Cardiac septum (tissue), 1 donor: ENCODE results near the gene COG1. TPM values are rescaled to one million over a fixed set of nuclear protein-coding genes. Genes with fewer than 3 reads are reported as not detected.
"Not testable (repeated sequence)": the region's sequence is repeated elsewhere in the genome, so short reads cannot be mapped to it uniquely, and the experiment has no call there.

Source experiments
- DNase-seq: peaks from one replicate; pipeline ENCODE4 v3.0.0-alpha.2; 2020; ENCODE audit warnings: low spot score
- intact Hi-C: fragments of 100-400 bp; cut with DNase I; formaldehyde crosslinking; loops from one replicate; pipeline ENCODE4 v1.14.0; 2022
- long read RNA-seq: library from polyadenylated mRNA; unstranded; transcript quantifications from one replicate; pipeline ENCODE4 v2.0.0, GENCODE V29; 2021
- total RNA-seq: library from RNA; stranded (reverse); fragmentation: NEBNext Ultra II Directional; extraction: Animal tissue kit (Norgen Biotek cat#: 25700); gene quantifications from one replicate; pipeline ENCODE4 v1.2.1, GENCODE V29; 2021
- donor health status: DM: no; HTN: no; CAD: no.

The COG1 gene, protein sequence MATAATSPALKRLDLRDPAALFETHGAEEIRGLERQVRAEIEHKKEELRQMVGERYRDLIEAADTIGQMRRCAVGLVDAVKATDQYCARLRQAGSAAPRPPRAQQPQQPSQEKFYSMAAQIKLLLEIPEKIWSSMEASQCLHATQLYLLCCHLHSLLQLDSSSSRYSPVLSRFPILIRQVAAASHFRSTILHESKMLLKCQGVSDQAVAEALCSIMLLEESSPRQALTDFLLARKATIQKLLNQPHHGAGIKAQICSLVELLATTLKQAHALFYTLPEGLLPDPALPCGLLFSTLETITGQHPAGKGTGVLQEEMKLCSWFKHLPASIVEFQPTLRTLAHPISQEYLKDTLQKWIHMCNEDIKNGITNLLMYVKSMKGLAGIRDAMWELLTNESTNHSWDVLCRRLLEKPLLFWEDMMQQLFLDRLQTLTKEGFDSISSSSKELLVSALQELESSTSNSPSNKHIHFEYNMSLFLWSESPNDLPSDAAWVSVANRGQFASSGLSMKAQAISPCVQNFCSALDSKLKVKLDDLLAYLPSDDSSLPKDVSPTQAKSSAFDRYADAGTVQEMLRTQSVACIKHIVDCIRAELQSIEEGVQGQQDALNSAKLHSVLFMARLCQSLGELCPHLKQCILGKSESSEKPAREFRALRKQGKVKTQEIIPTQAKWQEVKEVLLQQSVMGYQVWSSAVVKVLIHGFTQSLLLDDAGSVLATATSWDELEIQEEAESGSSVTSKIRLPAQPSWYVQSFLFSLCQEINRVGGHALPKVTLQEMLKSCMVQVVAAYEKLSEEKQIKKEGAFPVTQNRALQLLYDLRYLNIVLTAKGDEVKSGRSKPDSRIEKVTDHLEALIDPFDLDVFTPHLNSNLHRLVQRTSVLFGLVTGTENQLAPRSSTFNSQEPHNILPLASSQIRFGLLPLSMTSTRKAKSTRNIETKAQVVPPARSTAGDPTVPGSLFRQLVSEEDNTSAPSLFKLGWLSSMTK
- total RNA-seq = 48.5 TPM
- long read RNA-seq, transcript COG1-201 (14 exons, 3,079 nt) = major isoform, 27 of 113 reads
- long read RNA-seq, partial matches to known transcripts = 69 of 113 reads
- long read RNA-seq, other reads (novel, unspliced or antisense) = 15 of 113 reads

DNA sequence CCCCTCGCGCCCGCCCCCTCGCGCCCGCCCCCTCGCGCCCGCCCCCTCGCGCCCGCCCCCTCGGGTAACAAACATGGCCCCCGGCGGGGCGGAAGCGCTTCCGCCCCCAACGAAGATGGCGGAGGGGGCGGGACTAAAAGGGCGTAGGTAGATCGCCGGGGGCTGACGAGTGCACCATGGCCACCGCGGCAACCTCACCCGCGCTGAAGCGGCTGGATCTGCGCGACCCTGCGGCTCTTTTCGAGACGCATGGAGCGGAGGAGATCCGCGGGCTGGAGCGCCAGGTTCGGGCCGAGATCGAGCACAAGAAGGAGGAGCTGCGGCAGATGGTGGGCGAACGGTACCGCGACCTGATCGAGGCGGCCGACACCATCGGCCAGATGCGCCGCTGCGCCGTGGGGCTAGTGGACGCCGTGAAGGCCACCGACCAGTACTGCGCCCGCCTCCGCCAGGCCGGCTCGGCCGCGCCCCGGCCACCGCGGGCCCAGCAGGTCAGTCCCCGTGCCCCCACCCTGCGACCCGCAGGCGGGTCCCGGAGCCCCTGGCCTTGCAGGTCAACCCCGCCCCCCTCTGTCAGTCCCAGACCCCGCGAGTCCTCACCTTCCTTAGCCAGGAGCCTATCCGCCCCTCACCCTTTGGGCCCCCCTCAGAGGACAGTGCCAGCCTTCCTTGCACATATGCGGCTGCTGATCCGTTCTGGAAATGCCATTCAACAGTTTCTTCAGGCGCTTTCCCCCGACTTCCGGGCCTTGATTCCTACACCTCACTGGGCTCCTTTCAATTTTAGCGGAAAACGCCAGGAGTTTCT is at the start of gene COG1:
TSS of gene COG1 (plus strand) at position 162 of the 808 bp plus-strand sequence. CDS start at position 177, 15 bp downstream.
- DNase-seq = peak; percentile 91
- intact Hi-C loops = loop anchor here (2.0 to 5.0 kb wide), 2 partner anchors 38 to 174 kb away; no protein-coding TSS in a partner anchor

GRCh38 chr17:73144209-73144608 is 48.6 kb upstream of the COG1 start:
- intact Hi-C loops = not testable (repeated sequence)

GRCh38 chr17:73145641-73146040 is 47.2 kb upstream of the COG1 start:
- intact Hi-C loops = no loop called here
- DNase-seq = no peak

More at GRCh38 chr17:73144209-73144608, 48.6 kb upstream of the COG1 start:
- DNase-seq = not testable (repeated sequence)

DNA sequence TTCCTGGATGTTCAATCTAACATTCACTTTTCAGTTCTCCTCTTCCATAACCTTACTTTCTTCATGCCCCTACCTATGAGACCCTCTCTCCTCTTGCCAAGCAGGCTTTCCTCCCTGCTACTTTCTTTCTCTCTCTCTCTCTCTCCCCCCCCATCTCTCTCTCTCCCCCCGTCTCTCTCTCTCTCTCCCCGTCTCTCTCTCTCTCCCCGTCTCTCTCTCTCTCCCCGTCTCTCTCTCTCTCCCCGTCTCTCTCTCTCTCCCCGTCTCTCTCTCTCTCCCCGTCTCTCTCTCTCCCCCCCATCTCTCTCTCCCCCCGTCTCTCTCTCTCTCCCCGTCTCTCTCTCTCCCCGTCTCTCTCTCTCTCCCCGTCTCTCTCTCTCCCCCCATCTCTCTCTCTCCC is 45.1 kb upstream of the COG1 start:
- intact Hi-C loops = not testable (repeated sequence)

DNA sequence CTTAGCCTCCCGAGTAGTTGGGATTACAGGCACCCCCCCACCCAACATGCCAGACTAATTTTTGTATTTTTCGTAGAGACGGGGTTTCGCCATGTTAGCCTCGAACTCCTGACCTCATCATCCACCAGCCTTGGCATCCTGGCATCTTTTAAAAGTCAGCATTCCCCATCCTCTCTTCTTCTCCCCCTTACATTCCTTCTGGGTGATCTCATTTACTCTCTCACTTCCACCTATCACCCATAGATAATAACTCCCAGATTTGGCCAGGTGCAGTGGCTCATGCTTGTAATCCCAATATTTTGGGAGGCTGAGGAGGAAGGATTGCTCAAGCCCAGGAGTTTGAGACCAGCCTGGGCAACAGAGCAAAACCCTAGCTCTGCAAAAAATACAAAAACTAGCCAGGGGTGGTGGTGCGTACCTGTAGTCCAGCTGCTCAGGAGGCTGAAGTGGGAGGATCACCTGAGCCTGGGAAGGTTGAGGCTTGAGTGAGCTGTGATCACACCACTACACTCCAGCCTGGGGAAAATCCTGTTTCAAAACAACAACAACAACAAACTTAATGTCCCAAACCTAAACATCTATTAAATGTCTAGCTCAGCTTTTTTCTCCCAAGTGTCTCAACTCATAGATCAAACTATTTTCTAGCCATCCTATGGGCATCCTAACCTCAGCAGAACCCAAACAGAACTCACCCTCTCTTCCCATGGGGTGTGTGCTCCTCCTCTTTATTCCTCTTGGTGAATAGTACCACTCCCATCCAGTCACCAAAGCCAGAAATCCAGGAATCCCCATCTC is 44.1 kb upstream of the COG1 start:
- intact Hi-C loops = no loop called here
- DNase-seq = no peak

More for the DNA sequence above, 45.1 kb upstream of the COG1 start:
- DNase-seq = not testable (repeated sequence)

GRCh38 chr17:73150622-73151300 is 42.1 kb upstream of the COG1 start:
- intact Hi-C loops = loop anchor here (10.0 kb wide), 1 partner anchor 166 kb away; no protein-coding TSS in a partner anchor
- not testable (repeated sequence) for DNase-seq

DNA sequence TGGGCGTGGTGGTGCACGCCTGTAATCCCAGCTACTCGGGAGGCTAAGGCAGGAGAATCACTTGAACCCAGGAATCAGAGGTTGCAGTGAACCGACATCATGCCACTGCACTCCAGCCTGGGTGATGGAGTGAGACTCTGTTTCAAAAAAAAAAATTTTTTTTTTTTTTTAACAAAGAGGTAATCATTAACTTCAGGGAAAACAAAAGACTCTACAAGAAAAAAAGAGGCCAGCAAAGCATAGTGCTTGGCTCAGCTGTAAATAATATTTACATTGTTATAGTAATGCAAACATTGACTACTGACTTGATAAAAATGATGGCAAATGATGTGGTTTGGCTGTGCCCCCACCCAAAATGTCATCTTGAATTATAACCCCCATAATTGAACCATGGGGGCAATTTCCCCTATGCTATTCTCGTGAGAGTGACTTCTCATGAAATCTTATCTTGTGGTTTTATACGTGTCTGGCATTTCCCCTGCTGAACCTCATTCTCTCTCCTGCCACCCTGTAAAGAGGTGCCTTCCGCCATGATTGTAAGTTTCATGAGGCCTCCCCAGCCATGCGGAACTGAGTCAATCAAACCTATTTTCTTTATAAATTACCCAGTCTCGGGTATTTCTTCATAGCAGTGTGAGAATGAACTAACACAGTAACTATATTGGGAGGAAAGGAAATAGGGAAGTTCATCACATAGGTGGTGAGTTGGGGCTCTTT is 40.8 kb upstream of the COG1 start:
- no peak for DNase-seq
- intact Hi-C loops = loop anchor here (10.0 kb wide), 1 partner anchor 167 kb away; no protein-coding TSS in a partner anchor

DNA sequence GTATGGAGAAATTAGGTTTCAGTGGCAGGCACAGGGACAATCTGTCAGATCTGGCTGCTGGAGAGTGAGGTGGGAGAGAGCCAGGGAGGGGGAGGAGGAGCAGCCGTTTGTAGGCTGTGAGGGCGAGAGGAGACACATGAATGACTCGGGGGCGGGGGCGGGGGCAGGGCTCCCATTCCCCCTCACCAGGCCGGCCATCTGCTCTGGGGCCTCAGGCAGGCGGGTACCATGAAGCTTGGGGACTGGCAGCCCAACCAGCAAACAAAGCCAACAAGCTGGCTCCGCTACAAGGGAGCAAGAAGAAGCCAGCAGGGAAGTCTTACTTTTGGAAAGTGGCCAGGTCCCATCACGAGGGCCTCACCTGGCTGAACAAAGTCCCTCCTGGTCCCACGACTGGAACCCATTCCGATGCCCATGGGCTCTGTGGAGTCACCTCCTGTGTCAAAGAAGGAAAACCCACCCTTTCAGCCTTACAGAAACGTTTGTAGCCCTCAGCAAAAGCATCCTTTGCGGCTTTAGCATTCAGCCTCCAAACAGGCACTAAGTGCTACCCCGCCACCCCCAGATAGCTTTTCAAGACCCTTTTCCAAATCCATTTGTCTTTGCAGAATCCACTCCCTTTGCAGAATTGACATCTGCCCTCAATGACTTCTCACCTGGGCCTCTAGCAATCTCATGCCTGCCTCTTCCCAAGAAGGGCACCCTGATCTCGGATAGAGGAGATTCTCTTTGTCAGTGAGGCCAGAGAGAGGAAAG is 37.3 kb upstream of the COG1 start:
- DNase-seq = no peak
- intact Hi-C loops = loop anchor here (2.0 to 10.0 kb wide), 3 partner anchors 171 to 598 kb away; no protein-coding TSS in a partner anchor

DNA sequence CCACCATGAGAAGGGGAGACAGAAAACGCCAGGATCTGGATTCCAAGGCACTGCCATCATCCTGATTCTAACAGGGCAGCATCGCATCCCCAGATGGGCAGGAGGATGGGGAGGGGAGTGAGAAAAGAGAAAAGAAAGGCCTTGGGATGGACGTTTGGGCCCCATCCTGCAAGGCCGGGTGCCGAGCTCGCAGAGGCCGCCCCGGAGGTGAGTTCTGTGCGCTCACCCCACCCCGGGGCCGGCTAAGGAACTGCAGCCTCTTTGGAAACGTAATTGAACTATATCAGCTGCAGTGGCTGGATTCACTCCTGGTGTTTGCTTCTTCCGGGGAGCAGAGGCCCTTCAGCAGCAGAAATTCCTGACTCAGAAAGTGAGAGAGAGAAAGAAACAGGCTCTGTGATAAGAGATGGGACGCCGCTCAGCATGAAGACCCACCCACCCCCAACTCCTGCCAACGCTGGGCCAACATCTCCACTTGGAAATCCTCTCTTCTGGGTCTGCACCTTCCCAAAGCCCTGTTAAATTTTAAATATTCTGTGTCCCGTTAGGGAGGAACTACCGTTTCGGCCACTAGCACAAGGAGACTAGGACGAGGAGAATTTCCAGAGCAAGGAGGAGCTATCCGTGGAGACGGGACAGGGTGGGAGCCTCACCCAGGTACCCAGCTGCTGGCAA is 36.6 kb upstream of the COG1 start:
- intact Hi-C loops = loop anchor here (2.0 to 10.0 kb wide), 3 partner anchors 172 to 599 kb away; no protein-coding TSS in a partner anchor
- peak; percentile 85 for DNase-seq

- intact Hi-C loops = loop anchor here (2.0 to 10.0 kb wide), 3 partner anchors 172 to 600 kb away; no protein-coding TSS in a partner anchor
- DNase-seq = no peak
Measured at GRCh38 chr17:73156887-73157520, 35.9 kb upstream of the COG1 start.

- DNase-seq = no peak
- intact Hi-C loops = loop anchor here (2.0 to 10.0 kb wide), 3 partner anchors 173 to 600 kb away; no protein-coding TSS in a partner anchor
Measured at GRCh38 chr17:73157521-73157890, 35.3 kb upstream of the COG1 start.

DNA sequence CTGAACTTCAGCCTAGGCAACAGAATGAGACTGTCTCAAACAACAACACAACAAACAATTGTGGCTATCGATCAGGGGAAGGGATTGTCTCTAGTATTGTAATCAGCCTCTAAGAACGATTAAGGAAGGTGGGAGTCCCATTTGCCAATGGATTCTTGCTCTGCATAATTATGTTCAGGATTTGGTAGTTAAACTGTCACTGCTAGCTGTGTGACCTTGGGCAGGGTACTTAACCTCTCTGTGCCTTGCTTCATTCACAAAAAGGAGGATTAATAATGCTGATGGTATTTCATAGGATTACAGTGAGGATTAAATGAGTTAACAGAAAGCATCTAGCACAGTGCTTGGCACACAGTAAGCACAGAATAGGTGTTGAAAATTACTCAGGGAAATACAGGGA is 34.7 kb upstream of the COG1 start:
- intact Hi-C loops = loop anchor here (5.0 to 10.0 kb wide), 2 partner anchors 173 to 601 kb away; no protein-coding TSS in a partner anchor
- no peak for DNase-seq

DNA sequence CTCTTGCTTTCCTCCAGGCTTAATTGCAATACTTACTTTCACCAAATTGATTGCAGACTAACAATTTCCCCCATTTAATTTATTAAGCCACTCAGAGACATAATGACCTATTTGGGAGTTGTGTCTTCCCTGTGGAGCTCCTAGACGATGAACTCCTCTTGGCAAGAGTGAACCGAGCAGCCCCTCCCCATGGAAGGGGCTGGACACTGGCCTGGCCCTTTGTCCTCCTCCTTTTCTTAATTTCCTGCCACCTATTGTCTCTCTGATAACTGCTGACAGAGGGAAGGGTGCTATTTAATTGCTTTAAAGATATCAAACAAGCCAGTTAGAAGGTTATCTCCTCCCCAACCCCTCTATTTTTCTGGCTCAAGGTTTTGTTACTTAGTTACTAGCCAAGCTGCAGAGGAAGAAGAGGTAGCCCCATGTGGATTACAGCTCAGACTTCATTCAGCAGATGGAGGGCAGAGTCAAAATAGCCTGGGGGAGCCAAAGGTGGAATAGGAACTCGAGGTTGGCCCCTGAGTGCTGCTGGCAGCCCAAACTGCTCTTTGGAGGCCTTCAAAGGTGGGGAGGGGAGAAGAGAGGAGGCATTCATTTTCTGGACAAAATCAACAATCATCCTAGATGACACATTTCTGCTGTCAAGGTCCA is 31.8 kb upstream of the COG1 start:
- DNase-seq = no peak
- intact Hi-C loops = no loop called here

GRCh38 chr17:73163043-73163442 is 29.8 kb upstream of the COG1 start:
- intact Hi-C loops = no loop called here

More at GRCh38 chr17:73163043-73163442, 29.8 kb upstream of the COG1 start:
- DNase-seq = no peak
